ENCODE results near the gene PRUNE2. TPM values are rescaled to one million over a fixed set of nuclear protein-coding genes. Genes with fewer than 3 reads are reported as not detected.

PRUNE2 gene
- total RNA-seq, 4 donors from 2014 or later = 4.0 to 20.7 (median 14.2) TPM

GRCh38 chr9:76725885-76726284, 180.0 kb downstream of the PRUNE2 start:
- no peak for TF ChIP-seq CTCF (IDR thresholded peaks at IDR 0.05; ENCODE audit: low read depth)

GRCh38 chr9:76725011-76725546, 180.8 kb downstream of the PRUNE2 start:
- no peak for TF ChIP-seq CTCF (IDR thresholded peaks at IDR 0.05; ENCODE audit: low read depth)

- no peak for TF ChIP-seq CTCF (IDR thresholded peaks at IDR 0.05; ENCODE audit: low read depth)
Observed at GRCh38 chr9:76720245-76720644, 185.7 kb downstream of the PRUNE2 start.

GRCh38 chr9:76718166-76718565, 187.7 kb downstream of the PRUNE2 start:
- no peak for TF ChIP-seq CTCF (IDR thresholded peaks at IDR 0.05; ENCODE audit: low read depth)

GRCh38 chr9:76717613-76718012, 188.3 kb downstream of the PRUNE2 start:
- no peak for TF ChIP-seq CTCF (IDR thresholded peaks at IDR 0.05; ENCODE audit: low read depth)

- TF ChIP-seq CTCF (IDR thresholded peaks at IDR 0.05; ENCODE audit: low read depth) = no peak
Observed at GRCh38 chr9:76717176-76717575, 188.7 kb downstream of the PRUNE2 start.

- TF ChIP-seq CTCF (IDR thresholded peaks at IDR 0.05; ENCODE audit: low read depth) = no peak
Observed at GRCh38 chr9:76716085-76716672, 189.7 kb downstream of the PRUNE2 start.

All from subcutaneous adipose tissue (tissue), 4 donors.